A549 (cell line): ENCODE measurements around the gene ZNF219.

Experiments
- RFX5 ChIP-seq: fragments of 450-650 bp; IDR thresholded peaks from 2 replicates; pipeline ENCODE4 v1.7.1; 2014; ENCODE audit warnings: antibody characterized with exemption, mild to moderate bottlenecking, moderate library complexity
- TF ChIP-seq, protein P1 (sequence below): fragments of 450-650 bp; IDR thresholded peaks from 2 replicates; pipeline ENCODE4 v1.6.1; 2014; ENCODE audit warnings: antibody characterized with exemption

- TF ChIP-seq, protein P1, sequence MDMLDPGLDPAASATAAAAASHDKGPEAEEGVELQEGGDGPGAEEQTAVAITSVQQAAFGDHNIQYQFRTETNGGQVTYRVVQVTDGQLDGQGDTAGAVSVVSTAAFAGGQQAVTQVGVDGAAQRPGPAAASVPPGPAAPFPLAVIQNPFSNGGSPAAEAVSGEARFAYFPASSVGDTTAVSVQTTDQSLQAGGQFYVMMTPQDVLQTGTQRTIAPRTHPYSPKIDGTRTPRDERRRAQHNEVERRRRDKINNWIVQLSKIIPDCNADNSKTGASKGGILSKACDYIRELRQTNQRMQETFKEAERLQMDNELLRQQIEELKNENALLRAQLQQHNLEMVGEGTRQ: no peak
- no peak for TF ChIP-seq RFX5
These were observed 6.0 kb downstream of the ZNF219 start for GRCh38 chr14:21092273-21093011.
